Lower lobe of right lung (tissue), 2 donors: ENCODE results near the gene USP25. TPM values are rescaled to one million over a fixed set of nuclear protein-coding genes. Genes with fewer than 3 reads are reported as not detected.
"Not testable (repeated sequence)": the region's sequence is repeated elsewhere in the genome, so short reads cannot be mapped to it uniquely, and the experiment has no call there.

Source experiments
- ATAC-seq, 2 donors: fragments of 200-7000 bp; cut with Tn5 transposase; one replicate each; pipeline ENCODE4 v1.9.1; 2020 to 2022; ENCODE audit warnings: mild to moderate bottlenecking in 2 of 2, moderate library complexity in 2 of 2
- DNase-seq: peaks from one replicate; pipeline ENCODE4 v3.0.0-alpha.2; 2020
- H3K27ac ChIP-seq: fragments of 200-600 bp; one replicate; pipeline ENCODE4 v1.8.0; 2022
- H3K27me3 ChIP-seq: fragments of 200-600 bp; one replicate; pipeline ENCODE4 v1.8.0; 2022; ENCODE audit warnings: low read depth
- H3K36me3 ChIP-seq: fragments of 200-600 bp; one replicate; pipeline ENCODE4 v1.8.0; 2022; ENCODE audit warnings: mild to moderate bottlenecking
- H3K4me1 ChIP-seq: fragments of 200-600 bp; one replicate; pipeline ENCODE4 v1.8.0; 2022
- H3K4me3 ChIP-seq: fragments of 200-600 bp; one replicate; pipeline ENCODE4 v1.8.0; 2022; ENCODE audit warnings: mild to moderate bottlenecking
- H3K9me3 ChIP-seq: fragments of 200-600 bp; one replicate; pipeline ENCODE4 v1.8.0; 2022
- intact Hi-C: fragments of 100-400 bp; cut with DNase I; formaldehyde crosslinking; loops from one replicate; pipeline ENCODE4 v1.11.0; 2022
- total RNA-seq: library from RNA; stranded (reverse); fragmentation: NEBNext Ultra II Directional; extraction: Animal tissue kit (Norgen Biotek cat#: 25700); gene quantifications from one replicate; pipeline ENCODE4 v1.2.1, GENCODE V29; 2021
- TF ChIP-seq, protein P1 (sequence below): fragments of 200-600 bp; IDR thresholded peaks from one replicate; pipeline ENCODE4 v1.8.0; 2022; ENCODE audit warnings: antibody characterized with exemption, mild to moderate bottlenecking
- donor health status: DM: no; HTN: yes; CAD: no; lungs with severe emphysema.

The USP25 gene
- total RNA-seq, 1 donor from 2014 or later, result 74.4 TPM

GRCh38 chr21:15731243-15731613 is 1.4 kb downstream of the USP25 start:
- TF ChIP-seq, protein P1, sequence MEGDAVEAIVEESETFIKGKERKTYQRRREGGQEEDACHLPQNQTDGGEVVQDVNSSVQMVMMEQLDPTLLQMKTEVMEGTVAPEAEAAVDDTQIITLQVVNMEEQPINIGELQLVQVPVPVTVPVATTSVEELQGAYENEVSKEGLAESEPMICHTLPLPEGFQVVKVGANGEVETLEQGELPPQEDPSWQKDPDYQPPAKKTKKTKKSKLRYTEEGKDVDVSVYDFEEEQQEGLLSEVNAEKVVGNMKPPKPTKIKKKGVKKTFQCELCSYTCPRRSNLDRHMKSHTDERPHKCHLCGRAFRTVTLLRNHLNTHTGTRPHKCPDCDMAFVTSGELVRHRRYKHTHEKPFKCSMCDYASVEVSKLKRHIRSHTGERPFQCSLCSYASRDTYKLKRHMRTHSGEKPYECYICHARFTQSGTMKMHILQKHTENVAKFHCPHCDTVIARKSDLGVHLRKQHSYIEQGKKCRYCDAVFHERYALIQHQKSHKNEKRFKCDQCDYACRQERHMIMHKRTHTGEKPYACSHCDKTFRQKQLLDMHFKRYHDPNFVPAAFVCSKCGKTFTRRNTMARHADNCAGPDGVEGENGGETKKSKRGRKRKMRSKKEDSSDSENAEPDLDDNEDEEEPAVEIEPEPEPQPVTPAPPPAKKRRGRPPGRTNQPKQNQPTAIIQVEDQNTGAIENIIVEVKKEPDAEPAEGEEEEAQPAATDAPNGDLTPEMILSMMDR, result no peak
- no peaks in the 10 kb centered on the region for H3K36me3 ChIP-seq
- ATAC-seq (peak in 1 of 2 donors; percentile 29), DNase-seq (no peak)
- H3K4me1 ChIP-seq, result peaks cover 50% of the 10 kb centered on the region
- intact Hi-C loops, result loop anchor here (10.0 kb wide), 1 partner anchor 114 kb away; no protein-coding TSS in a partner anchor
- peak overlapping the region; percentile 94 for H3K27ac ChIP-seq
- no peaks in the 10 kb centered on the region for H3K27me3 ChIP-seq
- H3K9me3 ChIP-seq, result no peaks in the 10 kb centered on the region
- H3K4me3 ChIP-seq, result peak overlapping the region; percentile 74

- DNase-seq (no peak), ATAC-seq (peak in 1 of 2 donors; percentile 54)
- Histone ChIP-seq H3K27me3 (no peaks in the 10 kb centered on the region), H3K4me3 (peak overlapping the region; percentile 74), H3K27ac (peak overlapping the region; percentile 94), H3K36me3 (no peaks in the 10 kb centered on the region), H3K9me3 (no peaks in the 10 kb centered on the region), H3K4me1 (peaks cover 61% of the 10 kb centered on the region)
- intact Hi-C loops, result loop anchor here (10.0 kb wide), 1 partner anchor 112 kb away; no protein-coding TSS in a partner anchor
- TF ChIP-seq, protein P1, result no peak
Observed at GRCh38 chr21:15732290-15732995, 2.7 kb downstream of the USP25 start.

- no peak overlapping the region for H3K27ac ChIP-seq
Observed at GRCh38 chr21:15732996-15733329, 3.2 kb downstream of the USP25 start.

DNA sequence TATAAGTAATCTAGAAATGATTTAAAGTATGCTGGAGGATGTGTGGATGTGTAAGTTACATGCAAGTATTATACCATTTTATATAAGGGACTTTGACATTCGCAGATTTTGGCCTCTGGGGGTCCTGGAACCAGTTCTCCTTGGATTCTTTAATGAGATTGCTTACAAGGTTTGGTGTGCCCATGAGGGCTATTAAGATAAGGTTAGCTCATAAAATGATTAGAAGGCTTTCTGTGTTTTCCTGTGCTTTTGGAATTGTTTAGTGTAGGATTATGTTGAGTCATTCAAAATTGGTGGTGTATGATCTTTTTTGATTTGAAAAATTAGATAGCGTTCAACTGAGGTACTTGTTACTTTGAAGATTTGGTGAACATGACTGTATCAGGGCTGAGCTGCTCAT is 5.6 kb downstream of the USP25 start:
- intact Hi-C loops, result loop anchor here (10.0 kb wide), 1 partner anchor 109 kb away; no protein-coding TSS in a partner anchor

More at GRCh38 chr21:15732996-15733329, 3.2 kb downstream of the USP25 start:
- Histone ChIP-seq H3K4me3 (peak overlapping the region; percentile 74), H3K27me3 (no peaks in the 10 kb centered on the region), H3K9me3 (no peaks in the 10 kb centered on the region), H3K4me1 (peaks cover 61% of the 10 kb centered on the region), H3K36me3 (no peaks in the 10 kb centered on the region)
- TF ChIP-seq, protein P1, result no peak
- intact Hi-C loops, result loop anchor here (10.0 kb wide), 1 partner anchor 112 kb away; no protein-coding TSS in a partner anchor
- ATAC-seq (no peak), DNase-seq (no peak)

GRCh38 chr21:15735931-15736330 is 6.1 kb downstream of the USP25 start:
- intact Hi-C loops, result loop anchor here (10.0 kb wide), 1 partner anchor 109 kb away; no protein-coding TSS in a partner anchor
- DNase-seq, ATAC-seq, H3K36me3 ChIP-seq, H3K9me3 ChIP-seq, H3K27ac ChIP-seq, H3K27me3 ChIP-seq: not testable (repeated sequence)
- H3K4me3 ChIP-seq, result peak overlapping the region; percentile 15
- H3K4me1 ChIP-seq, result peaks cover 76% of the 10 kb centered on the region

More for the DNA sequence above, 5.6 kb downstream of the USP25 start:
- H3K27me3 ChIP-seq, result no peaks in the 10 kb centered on the region
- TF ChIP-seq, protein P1, result no peak
- peaks cover 72% of the 10 kb centered on the region for H3K4me1 ChIP-seq
- H3K4me3 ChIP-seq, result no peak overlapping the region
- H3K36me3 ChIP-seq, result no peaks in the 10 kb centered on the region
- DNase-seq (no peak), ATAC-seq (no peak)
- no peaks in the 10 kb centered on the region for H3K9me3 ChIP-seq
- H3K27ac ChIP-seq, result no peak overlapping the region

- H3K4me1 ChIP-seq, result peaks cover 81% of the 10 kb centered on the region
- not testable (repeated sequence) for H3K27ac ChIP-seq
Observed at GRCh38 chr21:15738779-15739178, 9.0 kb downstream of the USP25 start.

More at GRCh38 chr21:15738779-15739178, 9.0 kb downstream of the USP25 start:
- not testable (repeated sequence) for H3K36me3 ChIP-seq, H3K9me3 ChIP-seq, DNase-seq, H3K4me3 ChIP-seq, H3K27me3 ChIP-seq, ATAC-seq
- intact Hi-C loops, result loop anchor here (10.0 kb wide), 1 partner anchor 106 kb away; no protein-coding TSS in a partner anchor
